ENCODE results near the gene SRGAP1.

SRGAP1 gene

DNA sequence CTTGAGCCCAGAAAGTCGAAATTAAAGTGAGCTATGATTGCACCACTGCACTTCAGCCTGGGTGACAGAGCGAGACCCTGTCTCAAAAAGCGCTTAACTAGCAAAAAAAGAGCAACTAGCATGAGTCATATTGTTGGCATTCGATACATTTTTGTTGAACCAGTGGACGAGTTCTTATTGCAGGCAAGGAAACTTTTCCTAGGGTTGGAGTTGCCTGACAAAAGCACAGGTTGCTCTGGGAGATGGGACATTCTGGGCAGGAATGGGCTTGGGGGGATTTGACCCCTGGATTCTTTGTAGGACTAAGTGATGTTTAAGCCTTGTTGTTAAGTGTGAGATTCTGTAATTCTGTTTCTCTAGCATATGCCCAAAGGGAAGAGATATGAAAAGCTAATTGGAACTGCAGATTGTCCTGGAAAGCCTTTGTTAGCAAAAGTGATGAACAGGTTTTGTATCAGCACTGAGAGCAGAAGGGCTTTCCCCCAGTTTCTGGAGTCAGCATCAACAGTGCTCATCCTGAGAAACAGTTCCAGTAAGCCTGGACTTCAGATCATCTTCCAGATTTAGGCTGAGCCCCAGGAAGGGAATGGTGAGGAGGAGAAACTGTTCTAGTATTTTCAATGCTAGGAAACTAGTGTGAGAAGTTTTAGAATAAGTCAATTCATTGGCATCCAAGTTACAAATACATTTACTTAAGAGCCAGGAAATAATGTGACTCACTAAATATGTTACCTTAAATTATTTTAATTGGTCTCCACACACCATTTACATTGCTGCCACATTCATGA is 123.1 kb downstream of the SRGAP1 start:
- H3K27me3 ChIP-seq: no peaks in the 10 kb centered on the region
- H3K4me1 ChIP-seq: peaks cover 9% of the 10 kb centered on the region
- H3K4me3 ChIP-seq: no peak overlapping the region
- H3K9ac ChIP-seq: no peak overlapping the region
- H3K4me2 ChIP-seq: no peak overlapping the region
- no peak for TF ChIP-seq Cebpa-rat (IDR thresholded peaks at IDR 0.05)
- H3K9me3 ChIP-seq: no peaks in the 10 kb centered on the region
- H3K27ac ChIP-seq: no peak overlapping the region
- no peaks in the 10 kb centered on the region for H4K20me1 ChIP-seq
- no peaks in the 10 kb centered on the region for H3K36me3 ChIP-seq

DNA sequence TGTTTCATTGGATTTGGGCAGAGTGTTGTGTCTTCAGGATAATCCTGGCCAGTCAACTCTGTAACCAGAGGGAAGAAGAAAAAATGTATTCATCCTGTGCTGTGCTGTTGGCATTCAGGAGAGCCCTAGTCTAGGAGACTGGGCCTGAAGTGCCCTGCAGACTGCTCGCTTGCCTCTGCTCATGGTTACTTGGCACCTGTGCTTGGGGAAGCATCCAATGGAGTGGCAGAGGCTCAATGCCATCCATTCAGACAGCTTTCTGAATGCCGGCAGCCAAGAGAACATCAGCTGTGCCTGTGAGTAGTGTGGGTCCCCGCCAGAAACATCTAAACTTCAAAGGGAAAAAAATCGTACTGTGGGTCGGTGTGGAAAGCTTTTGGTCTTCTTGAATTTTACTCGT is 124.2 kb downstream of the SRGAP1 start:
- peaks cover 8% of the 10 kb centered on the region for H3K4me1 ChIP-seq
- H3K4me2 ChIP-seq: no peak overlapping the region
- H3K36me3 ChIP-seq: no peaks in the 10 kb centered on the region
- no peaks in the 10 kb centered on the region for H3K9me3 ChIP-seq
- no peak for TF ChIP-seq Cebpa-rat (IDR thresholded peaks at IDR 0.05)
- H3K27me3 ChIP-seq: no peaks in the 10 kb centered on the region
- no peaks in the 10 kb centered on the region for H4K20me1 ChIP-seq
- no peak overlapping the region for H3K9ac ChIP-seq
- H3K27ac ChIP-seq: no peak overlapping the region
- no peak overlapping the region for H3K4me3 ChIP-seq

DNA sequence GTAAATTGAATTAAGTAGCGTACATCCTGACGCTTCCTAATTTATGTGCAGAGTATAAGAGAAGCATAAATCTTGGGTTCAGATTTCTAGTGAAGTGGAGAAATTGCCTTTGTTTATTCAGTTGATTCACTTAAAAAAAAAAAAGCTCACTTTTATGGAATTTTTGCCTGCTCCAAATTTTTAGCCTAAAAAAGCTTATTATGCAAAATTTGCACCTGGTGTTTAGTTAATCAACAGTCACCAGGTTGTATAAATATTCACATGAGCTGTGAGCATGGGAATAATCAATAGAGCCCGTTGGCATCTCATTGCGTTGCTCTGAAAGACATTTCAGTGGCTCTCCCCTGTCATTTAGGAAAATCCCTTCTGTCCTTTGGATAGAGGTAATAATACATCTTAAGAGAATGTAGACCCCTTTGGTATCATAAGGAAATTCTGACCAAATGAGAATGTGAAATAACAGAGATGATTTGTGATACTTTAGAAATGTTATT is 132.4 kb downstream of the SRGAP1 start:
- H3K9ac ChIP-seq: no peak overlapping the region
- no peak overlapping the region for H3K4me3 ChIP-seq
- no peak overlapping the region for H3K27ac ChIP-seq
- no peaks in the 10 kb centered on the region for H3K27me3 ChIP-seq
- TF ChIP-seq Cebpa-rat (IDR thresholded peaks at IDR 0.05): no peak
- H3K4me2 ChIP-seq: no peak overlapping the region
- H3K4me1 ChIP-seq: no peaks in the 10 kb centered on the region
- no peaks in the 10 kb centered on the region for H3K36me3 ChIP-seq
- no peaks in the 10 kb centered on the region for H4K20me1 ChIP-seq
- H3K9me3 ChIP-seq: no peaks in the 10 kb centered on the region

DNA sequence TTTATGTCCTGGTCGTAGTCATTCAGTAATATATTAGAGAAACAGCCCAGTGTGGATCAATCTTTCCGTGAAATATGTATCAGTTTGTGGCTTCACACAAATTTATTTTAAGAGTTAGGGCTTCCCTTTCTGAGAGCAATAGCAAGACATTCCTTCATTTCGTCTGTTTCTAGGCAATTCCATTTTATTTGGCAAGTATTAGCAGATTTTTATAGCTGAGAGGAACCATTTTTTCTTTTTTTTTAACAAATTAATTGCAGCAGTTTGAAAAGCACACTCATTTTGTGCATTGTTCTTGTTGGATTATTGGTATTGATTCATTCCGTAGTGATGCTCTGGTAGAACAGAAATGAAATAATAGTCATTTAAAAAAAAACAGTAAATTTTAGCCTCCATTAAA is 132.9 kb downstream of the SRGAP1 start:
- H3K4me3 ChIP-seq: no peak overlapping the region
- H3K27ac ChIP-seq: no peak overlapping the region
- no peaks in the 10 kb centered on the region for H3K27me3 ChIP-seq
- no peak overlapping the region for H3K4me2 ChIP-seq
- no peak for TF ChIP-seq Cebpa-rat (IDR thresholded peaks at IDR 0.05)
- no peak overlapping the region for H3K9ac ChIP-seq
- no peaks in the 10 kb centered on the region for H3K36me3 ChIP-seq
- H3K4me1 ChIP-seq: no peaks in the 10 kb centered on the region
- no peaks in the 10 kb centered on the region for H4K20me1 ChIP-seq
- H3K9me3 ChIP-seq: no peaks in the 10 kb centered on the region

DNA sequence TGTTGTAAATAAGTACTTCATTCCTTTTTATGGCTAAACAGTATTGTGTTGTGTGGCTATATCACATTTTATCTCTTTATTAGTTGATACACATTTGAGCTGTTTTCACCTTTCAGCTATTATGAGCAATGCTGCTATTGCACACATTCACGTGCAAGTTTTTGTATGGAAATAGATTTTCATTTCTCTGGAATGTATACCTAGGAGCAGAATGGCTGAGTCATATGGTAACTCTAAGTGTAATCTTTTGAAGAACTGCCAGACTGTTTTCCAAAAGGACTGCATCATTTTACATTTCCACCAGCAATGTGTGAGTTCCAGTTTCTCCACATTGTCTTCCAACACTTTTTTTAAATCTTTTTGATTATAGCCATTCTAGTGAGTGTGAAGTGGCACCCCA is 134.0 kb downstream of the SRGAP1 start:
- Histone ChIP-seq H3K27ac (no peak overlapping the region), H4K20me1 (no peaks in the 10 kb centered on the region), H3K4me1 (no peaks in the 10 kb centered on the region), H3K9me3 (no peaks in the 10 kb centered on the region), H3K9ac (no peak overlapping the region), H3K4me3 (no peak overlapping the region), H3K27me3 (no peaks in the 10 kb centered on the region), H3K36me3 (no peaks in the 10 kb centered on the region), H3K4me2 (no peak overlapping the region)
- TF ChIP-seq Cebpa-rat (IDR thresholded peaks at IDR 0.05): no peak

DNA sequence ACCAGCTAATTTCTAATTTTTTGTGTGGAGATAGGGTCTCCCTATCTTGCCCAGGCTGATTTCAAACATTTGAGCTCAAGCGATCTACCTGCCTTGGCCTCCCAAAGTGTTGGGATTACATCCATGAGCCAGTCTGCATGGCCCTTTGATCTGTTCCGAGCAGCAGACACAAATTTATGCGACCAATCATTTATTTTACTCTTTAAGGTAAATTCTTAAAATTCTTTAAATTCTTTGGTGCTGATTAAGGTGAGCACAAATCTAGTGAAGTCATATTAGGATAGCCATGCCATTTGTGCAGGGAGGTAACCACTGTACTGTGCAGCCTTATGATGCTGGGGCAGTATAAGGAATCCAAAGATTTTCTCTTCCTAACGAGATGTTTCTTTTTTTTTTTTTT is 135.7 kb downstream of the SRGAP1 start:
- H3K27me3 ChIP-seq: no peaks in the 10 kb centered on the region
- H3K4me3 ChIP-seq: no peak overlapping the region
- no peaks in the 10 kb centered on the region for H3K4me1 ChIP-seq
- TF ChIP-seq Cebpa-rat (IDR thresholded peaks at IDR 0.05): no peak
- no peak overlapping the region for H3K27ac ChIP-seq
- no peak overlapping the region for H3K9ac ChIP-seq
- no peak overlapping the region for H3K4me2 ChIP-seq
- no peaks in the 10 kb centered on the region for H3K36me3 ChIP-seq
- no peaks in the 10 kb centered on the region for H3K9me3 ChIP-seq
- H4K20me1 ChIP-seq: no peaks in the 10 kb centered on the region

DNA sequence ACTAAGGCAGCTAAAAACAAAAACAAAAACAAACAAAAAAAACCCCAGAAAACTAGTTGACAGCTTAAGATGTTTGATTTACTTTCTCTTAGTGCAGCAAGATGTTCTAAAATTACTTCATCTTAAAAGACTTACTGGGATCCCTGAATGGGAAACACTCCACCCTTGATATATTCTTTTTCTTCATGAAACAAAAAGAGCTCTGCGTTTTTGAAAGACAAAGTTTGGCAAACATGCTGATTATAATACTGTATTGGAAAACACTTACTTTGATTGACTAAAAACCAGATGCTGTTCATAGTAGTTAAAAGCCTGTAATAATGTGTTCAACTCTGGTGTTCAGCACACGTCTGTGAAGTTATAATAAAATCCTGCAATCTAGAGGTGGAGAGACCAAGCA is 136.8 kb downstream of the SRGAP1 start:
- H3K27ac ChIP-seq: no peak overlapping the region
- H3K36me3 ChIP-seq: no peaks in the 10 kb centered on the region
- H3K4me1 ChIP-seq: no peaks in the 10 kb centered on the region
- H3K9me3 ChIP-seq: no peaks in the 10 kb centered on the region
- no peaks in the 10 kb centered on the region for H3K27me3 ChIP-seq
- no peak overlapping the region for H3K9ac ChIP-seq
- H3K4me2 ChIP-seq: no peak overlapping the region
- no peak for TF ChIP-seq Cebpa-rat (IDR thresholded peaks at IDR 0.05)
- no peak overlapping the region for H3K4me3 ChIP-seq
- no peaks in the 10 kb centered on the region for H4K20me1 ChIP-seq

DNA sequence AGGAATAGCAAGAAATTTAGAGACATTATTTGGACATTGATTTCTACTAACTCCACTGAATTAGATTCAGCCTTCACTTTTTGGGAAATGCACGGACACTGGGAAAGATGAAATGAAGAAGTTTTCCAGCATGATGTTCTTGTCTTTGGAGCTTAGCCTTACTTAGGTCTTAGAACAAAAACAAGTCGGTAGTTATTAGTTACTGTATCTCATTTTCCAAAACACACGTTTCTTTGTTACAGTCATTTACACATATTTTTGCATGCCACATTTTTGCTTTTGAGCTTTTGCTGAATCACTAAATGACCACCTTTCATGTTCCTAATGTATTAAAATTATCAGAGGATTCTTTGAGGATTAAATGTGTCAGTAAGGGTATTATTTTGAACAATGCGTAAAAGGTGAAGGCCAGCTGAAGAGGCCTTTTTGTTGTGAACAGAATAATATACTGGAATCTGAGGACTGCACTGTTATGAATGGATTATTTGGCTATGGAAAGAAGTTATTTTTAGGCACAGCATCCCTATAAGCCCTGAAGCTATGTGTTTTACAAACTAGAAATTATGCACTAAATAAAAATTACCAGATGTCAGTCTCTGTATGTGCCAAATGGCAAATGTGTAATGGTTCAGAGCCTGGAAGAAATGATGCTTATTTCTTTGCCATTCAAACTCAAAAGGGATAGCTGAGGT is 138.2 kb downstream of the SRGAP1 start:
- H3K4me3 ChIP-seq: no peak overlapping the region
- TF ChIP-seq Cebpa-rat (IDR thresholded peaks at IDR 0.05): no peak
- no peak overlapping the region for H3K4me2 ChIP-seq
- H3K27ac ChIP-seq: no peak overlapping the region
- no peak overlapping the region for H3K9ac ChIP-seq
- H4K20me1 ChIP-seq: no peaks in the 10 kb centered on the region
- H3K27me3 ChIP-seq: no peaks in the 10 kb centered on the region
- H3K9me3 ChIP-seq: no peaks in the 10 kb centered on the region
- H3K36me3 ChIP-seq: no peaks in the 10 kb centered on the region
- no peaks in the 10 kb centered on the region for H3K4me1 ChIP-seq

DNA sequence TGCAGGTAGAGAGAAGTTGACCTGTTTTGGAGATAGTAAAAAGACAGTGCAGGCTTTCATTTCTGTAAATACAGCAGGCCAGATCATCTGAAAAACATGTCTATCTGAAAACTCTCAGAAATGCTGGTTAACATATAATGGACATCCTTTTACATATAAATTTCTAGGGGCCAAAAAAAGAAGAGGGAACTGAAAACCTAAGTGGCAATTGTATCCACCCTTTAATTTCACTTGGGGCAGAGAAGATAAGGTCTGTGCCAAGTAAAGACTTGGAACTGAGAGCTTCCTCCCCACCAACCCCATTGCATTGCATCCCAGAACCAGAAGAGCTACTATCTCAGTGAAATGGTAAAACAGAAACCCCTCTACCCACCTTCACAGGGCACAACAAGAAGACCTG is 141.0 kb downstream of the SRGAP1 start:
- Histone ChIP-seq H3K9ac (no peak overlapping the region), H3K4me2 (no peak overlapping the region), H3K4me3 (no peak overlapping the region), H3K9me3 (no peaks in the 10 kb centered on the region), H3K27ac (no peak overlapping the region), H3K36me3 (no peaks in the 10 kb centered on the region), H3K4me1 (no peaks in the 10 kb centered on the region), H3K27me3 (no peaks in the 10 kb centered on the region), H4K20me1 (no peaks in the 10 kb centered on the region)
- TF ChIP-seq Cebpa-rat (IDR thresholded peaks at IDR 0.05): no peak

DNA sequence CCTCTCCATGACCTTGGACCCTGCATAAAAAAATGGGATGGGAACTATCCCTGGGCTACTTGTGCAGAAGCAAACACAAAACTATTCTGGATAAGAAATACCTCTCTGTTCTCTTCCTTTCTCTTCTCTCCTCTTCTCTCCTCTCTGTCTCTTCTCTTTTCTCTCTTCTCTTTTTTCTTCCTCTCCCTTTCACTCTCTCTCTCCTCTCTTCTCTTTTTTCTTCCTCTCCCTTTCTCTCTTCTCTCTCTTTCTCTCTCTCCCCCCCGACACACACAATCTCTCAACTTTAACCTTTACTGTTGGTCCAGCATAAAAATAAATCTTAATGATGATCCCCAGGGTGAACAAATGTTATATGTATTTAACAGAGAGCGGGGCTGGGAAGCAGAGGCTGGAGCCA is 141.4 kb downstream of the SRGAP1 start:
- no peaks in the 10 kb centered on the region for H4K20me1 ChIP-seq
- no peak overlapping the region for H3K4me3 ChIP-seq
- H3K9ac ChIP-seq: no peak overlapping the region
- no peaks in the 10 kb centered on the region for H3K36me3 ChIP-seq
- H3K27ac ChIP-seq: no peak overlapping the region
- no peak for TF ChIP-seq Cebpa-rat (IDR thresholded peaks at IDR 0.05)
- H3K27me3 ChIP-seq: no peaks in the 10 kb centered on the region
- H3K4me2 ChIP-seq: no peak overlapping the region
- H3K4me1 ChIP-seq: no peaks in the 10 kb centered on the region
- no peaks in the 10 kb centered on the region for H3K9me3 ChIP-seq

All from BLaER1 (cell line).